HUDEP-2 (cell line): Measurements from ENCODE around the gene FRMPD1.
A peak's percentile ranks its signal among the peaks of the same experiment; 100 is the strongest.
"Not testable (repeated sequence)": the region's sequence is repeated elsewhere in the genome, so short reads cannot be mapped to it uniquely, and the experiment has no call there.

Experiments used
- DNase-seq, 76 experiments: peaks; one replicate each; lab custom pipeline; 2025; ENCODE audit not compliant: unreplicated experiment in 76 of 76; lab: John Stamatoyannopoulos, UW

FRMPD1 gene

GRCh38 chr9:37650873-37651768 is at the start of gene FRMPD1:
FRMPD1 (plus strand) TSS chr9:37650954; CDS start chr9:37692642, 41,688 bp downstream.
- peak in 52 of 76 experiments; percentile 4 to 65 (median 38) for DNase-seq

- not testable (repeated sequence) for DNase-seq
Observed at GRCh38 chr9:37602061-37602460, 48.7 kb upstream of the FRMPD1 start.

GRCh38 chr9:37602817-37603216 is 47.9 kb upstream of the FRMPD1 start:
- DNase-seq, result no peak

GRCh38 chr9:37604296-37604695 is 46.5 kb upstream of the FRMPD1 start:
- DNase-seq, result no peak

GRCh38 chr9:37608250-37608649 is 42.5 kb upstream of the FRMPD1 start:
- DNase-seq, result no peak

- DNase-seq, result no peak
Observed at GRCh38 chr9:37609735-37610397, 40.9 kb upstream of the FRMPD1 start.

- DNase-seq, result no peak
Observed at GRCh38 chr9:37611014-37611413, 39.7 kb upstream of the FRMPD1 start.

GRCh38 chr9:37611961-37612360 is 38.8 kb upstream of the FRMPD1 start:
- no peak for DNase-seq

GRCh38 chr9:37617161-37617560 is 33.6 kb upstream of the FRMPD1 start:
- DNase-seq, result no peak

- DNase-seq, result no peak
Observed at GRCh38 chr9:37617832-37618231, 32.9 kb upstream of the FRMPD1 start.

GRCh38 chr9:37618817-37619216 is 31.9 kb upstream of the FRMPD1 start:
- no peak for DNase-seq

- no peak for DNase-seq
Observed at GRCh38 chr9:37619806-37620205, 30.9 kb upstream of the FRMPD1 start.

- DNase-seq, result no peak
Observed at GRCh38 chr9:37620396-37620795, 30.4 kb upstream of the FRMPD1 start.

GRCh38 chr9:37621273-37622121 is 29.3 kb upstream of the FRMPD1 start:
- DNase-seq, result no peak

GRCh38 chr9:37622462-37622861 is 28.3 kb upstream of the FRMPD1 start:
- no peak for DNase-seq

- no peak for DNase-seq
Observed at GRCh38 chr9:37623267-37623666, 27.5 kb upstream of the FRMPD1 start.

GRCh38 chr9:37624073-37624472 is 26.7 kb upstream of the FRMPD1 start:
- no peak for DNase-seq

GRCh38 chr9:37625036-37625757 is 25.6 kb upstream of the FRMPD1 start:
- no peak for DNase-seq

- DNase-seq, result no peak
Observed at GRCh38 chr9:37625758-37626147, 25.0 kb upstream of the FRMPD1 start.

- DNase-seq, result no peak
Observed at GRCh38 chr9:37626708-37627292, 24.0 kb upstream of the FRMPD1 start.
